ENCODE measurements around the gene PDE1C.
"Not testable (repeated sequence)": the region's sequence is repeated elsewhere in the genome, so short reads cannot be mapped to it uniquely, and the experiment has no call there.

The PDE1C gene

DNA sequence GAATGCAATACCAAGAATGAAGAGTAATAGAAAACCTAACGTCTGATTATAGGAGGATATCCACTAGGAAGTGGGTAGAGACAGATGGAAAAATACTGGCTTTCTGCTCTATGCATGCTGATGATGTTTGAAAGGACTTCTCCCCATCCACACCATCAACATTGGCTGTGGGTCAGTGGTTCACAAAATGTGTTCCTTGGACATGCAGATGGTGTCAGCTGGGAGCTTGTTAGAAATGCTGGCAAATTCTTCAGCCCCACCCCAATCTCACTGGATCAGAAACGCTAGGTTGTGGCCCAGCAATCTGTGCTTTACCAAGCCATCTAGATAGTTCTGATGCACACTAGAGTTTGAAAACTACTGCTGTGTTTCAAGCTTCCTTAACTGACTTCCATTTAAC lies 219.1 kb downstream of the PDE1C start:
- TF ChIP-seq, protein P1, sequence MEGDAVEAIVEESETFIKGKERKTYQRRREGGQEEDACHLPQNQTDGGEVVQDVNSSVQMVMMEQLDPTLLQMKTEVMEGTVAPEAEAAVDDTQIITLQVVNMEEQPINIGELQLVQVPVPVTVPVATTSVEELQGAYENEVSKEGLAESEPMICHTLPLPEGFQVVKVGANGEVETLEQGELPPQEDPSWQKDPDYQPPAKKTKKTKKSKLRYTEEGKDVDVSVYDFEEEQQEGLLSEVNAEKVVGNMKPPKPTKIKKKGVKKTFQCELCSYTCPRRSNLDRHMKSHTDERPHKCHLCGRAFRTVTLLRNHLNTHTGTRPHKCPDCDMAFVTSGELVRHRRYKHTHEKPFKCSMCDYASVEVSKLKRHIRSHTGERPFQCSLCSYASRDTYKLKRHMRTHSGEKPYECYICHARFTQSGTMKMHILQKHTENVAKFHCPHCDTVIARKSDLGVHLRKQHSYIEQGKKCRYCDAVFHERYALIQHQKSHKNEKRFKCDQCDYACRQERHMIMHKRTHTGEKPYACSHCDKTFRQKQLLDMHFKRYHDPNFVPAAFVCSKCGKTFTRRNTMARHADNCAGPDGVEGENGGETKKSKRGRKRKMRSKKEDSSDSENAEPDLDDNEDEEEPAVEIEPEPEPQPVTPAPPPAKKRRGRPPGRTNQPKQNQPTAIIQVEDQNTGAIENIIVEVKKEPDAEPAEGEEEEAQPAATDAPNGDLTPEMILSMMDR (IDR thresholded peaks at IDR 0.05; ENCODE audit: low read depth, low read length, missing control alignments) = no peak
- no peak overlapping the region for H3K4me3 ChIP-seq (replicated peaks; ENCODE audit: low read depth, low read length)
- DNase-seq (ENCODE audit: extremely low read depth, low read depth) = no peak

DNA sequence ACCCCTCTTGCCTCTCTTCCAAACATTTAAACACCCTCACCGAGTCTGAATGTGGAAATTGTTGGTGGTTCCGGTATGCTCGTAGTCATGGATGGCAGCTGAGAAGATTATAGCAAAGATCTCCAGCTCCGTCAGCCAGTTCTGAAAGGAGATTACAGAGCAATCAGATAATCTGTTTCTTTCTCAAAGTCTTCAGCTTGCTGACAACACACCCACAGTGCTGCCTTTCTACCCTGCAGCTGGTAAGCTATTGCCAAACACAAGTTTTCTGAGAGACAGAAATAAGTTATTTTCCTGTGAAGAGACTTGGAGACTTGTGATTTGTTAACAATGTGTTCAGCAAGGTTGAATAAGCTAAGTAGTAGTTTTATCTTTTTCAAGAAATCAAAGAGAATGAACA lies 219.6 kb downstream of the PDE1C start:
- DNase-seq (ENCODE audit: extremely low read depth, low read depth) = no peak
- H3K4me3 ChIP-seq (replicated peaks; ENCODE audit: low read depth, low read length) = no peak overlapping the region
- TF ChIP-seq, protein P1 (IDR thresholded peaks at IDR 0.05; ENCODE audit: low read depth, low read length, missing control alignments) = no peak

DNA sequence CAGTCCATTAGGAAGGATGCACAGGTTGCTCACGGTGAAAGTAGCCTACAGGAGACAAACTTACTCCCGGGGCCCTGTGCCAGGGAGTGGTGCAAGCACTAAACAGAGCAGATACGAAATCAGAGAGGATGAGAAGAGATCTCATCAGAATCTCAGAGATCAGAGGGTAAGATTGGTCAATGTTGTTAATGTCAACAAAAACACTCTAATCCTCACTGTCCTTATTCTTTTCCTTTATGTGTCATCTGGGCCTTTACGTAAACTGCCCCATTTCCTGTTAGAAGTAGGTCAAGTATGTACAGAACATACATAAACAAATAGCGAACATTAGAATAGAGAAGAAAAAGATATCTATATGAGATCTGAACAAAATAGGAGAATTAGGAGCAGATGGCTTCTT lies 220.1 kb downstream of the PDE1C start:
- DNase-seq (ENCODE audit: extremely low read depth, low read depth) = no peak
- H3K4me3 ChIP-seq (replicated peaks; ENCODE audit: low read depth, low read length) = no peak overlapping the region
- TF ChIP-seq, protein P1 (IDR thresholded peaks at IDR 0.05; ENCODE audit: low read depth, low read length, missing control alignments) = no peak

DNA sequence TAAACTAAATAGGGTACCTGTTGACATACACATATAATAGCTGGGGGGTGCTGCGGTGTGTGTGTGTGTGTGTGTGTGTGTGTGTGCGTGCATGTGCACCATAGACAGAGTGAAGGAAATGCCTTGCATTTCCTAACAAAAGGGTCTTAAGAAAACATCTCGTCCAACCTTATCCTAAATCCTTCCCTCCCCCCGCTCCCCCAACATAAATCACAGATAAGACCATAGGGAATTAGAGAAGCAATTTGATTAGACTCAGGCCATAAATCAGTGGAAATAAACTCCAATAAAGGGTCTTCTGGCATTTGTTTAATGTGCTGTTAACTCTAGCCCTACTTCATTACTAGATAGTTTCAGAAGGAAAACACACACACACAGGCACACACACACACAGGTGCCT lies 234.7 kb downstream of the PDE1C start:
- no peak for DNase-seq (ENCODE audit: extremely low read depth, low read depth)
- no peak overlapping the region for H3K4me3 ChIP-seq (replicated peaks; ENCODE audit: low read depth, low read length)
- TF ChIP-seq, protein P1 (IDR thresholded peaks at IDR 0.05; ENCODE audit: low read depth, low read length, missing control alignments) = no peak

DNA sequence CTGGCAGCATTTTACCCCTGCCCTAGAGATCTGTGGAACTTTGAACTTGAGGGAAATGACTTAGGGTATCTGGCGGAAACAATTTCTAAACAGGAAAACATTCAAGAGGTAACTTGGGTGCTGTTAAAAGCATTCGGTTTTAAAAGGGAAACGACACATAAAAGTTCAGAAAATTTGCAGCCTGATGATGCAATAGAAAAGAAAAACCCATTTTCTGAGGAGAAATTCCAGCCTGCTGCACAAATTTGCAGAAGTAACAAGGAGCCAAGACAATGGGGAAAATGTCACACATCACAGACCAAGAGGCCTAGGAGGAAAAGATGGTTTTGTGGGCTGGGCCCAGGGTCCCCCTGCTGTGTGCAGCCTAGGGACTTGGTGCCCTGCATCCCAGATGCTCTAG lies 236.6 kb downstream of the PDE1C start:
- not testable (repeated sequence) for H3K4me3 ChIP-seq (replicated peaks; ENCODE audit: low read depth, low read length); DNase-seq (ENCODE audit: extremely low read depth, low read depth)

DNA sequence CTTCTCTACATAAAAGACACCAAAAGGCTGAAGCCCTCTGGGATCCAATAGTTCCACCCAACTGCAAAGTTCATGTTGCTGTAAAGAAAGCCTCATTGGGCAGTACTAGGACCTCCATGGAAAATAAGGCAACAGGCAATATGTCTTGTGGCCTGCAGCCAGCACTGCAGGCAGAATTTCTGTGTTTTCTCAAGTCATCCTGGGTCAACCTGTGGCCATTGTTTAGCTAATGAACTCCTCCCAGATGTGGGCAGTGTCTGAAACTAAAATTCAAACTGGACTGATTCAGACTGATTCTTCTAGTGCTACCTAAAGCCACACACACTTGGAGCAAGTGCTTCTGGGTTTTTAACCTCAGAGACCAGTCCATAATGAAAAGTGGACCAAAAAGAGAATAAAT lies 241.7 kb downstream of the PDE1C start:
- no peak overlapping the region for H3K4me3 ChIP-seq (replicated peaks; ENCODE audit: low read depth, low read length)
- TF ChIP-seq, protein P1 (IDR thresholded peaks at IDR 0.05; ENCODE audit: low read depth, low read length, missing control alignments) = no peak
- DNase-seq (ENCODE audit: extremely low read depth, low read depth) = no peak

DNA sequence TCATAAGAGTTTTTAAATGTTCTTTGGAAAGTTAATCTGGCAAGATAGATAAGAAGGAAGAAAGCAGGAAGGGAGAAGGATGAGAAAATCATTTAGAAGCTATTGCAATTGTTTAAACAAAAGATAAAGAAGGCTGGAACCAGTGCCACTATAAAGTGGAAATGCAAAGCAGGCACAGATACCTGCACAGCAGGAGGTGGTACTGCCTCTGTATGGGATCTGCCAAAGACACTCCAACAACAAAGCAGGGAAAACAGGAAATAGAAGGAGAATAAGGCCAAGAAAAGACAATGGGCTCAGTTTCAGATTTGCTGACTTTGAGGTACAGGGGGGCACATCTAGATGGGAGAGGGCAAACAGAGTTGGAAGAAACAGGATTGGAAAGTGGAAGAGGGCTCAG lies 244.6 kb downstream of the PDE1C start:
- DNase-seq (ENCODE audit: extremely low read depth, low read depth) = no peak
- TF ChIP-seq, protein P1 (IDR thresholded peaks at IDR 0.05; ENCODE audit: low read depth, low read length, missing control alignments) = no peak
- H3K4me3 ChIP-seq (replicated peaks; ENCODE audit: low read depth, low read length) = no peak overlapping the region
